DND-41 (cell line): ENCODE measurements around the gene GOLGA6L1.

Source experiments
- EZH2 ChIP-seq: IDR thresholded peaks from 3 replicates; pipeline ENCODE4 v1.6.1; 2012; ENCODE audit warnings: borderline replicate concordance, low read depth, mild to moderate bottlenecking, moderate library complexity, low read length, inconsistent platforms; ENCODE audit not compliant: severe bottlenecking
- TF ChIP-seq, protein P1 (sequence below): IDR thresholded peaks from 2 replicates; pipeline ENCODE4 v1.5.1; 2012; ENCODE audit warnings: borderline replicate concordance, low read length, moderate library complexity, mild to moderate bottlenecking; ENCODE audit not compliant: poor library complexity, severe bottlenecking; ENCODE audit errors: extremely low read depth

GRCh38 chr15:23079766-23080165 is 56.9 kb downstream of the GOLGA6L1 start:
- TF ChIP-seq, protein P1, sequence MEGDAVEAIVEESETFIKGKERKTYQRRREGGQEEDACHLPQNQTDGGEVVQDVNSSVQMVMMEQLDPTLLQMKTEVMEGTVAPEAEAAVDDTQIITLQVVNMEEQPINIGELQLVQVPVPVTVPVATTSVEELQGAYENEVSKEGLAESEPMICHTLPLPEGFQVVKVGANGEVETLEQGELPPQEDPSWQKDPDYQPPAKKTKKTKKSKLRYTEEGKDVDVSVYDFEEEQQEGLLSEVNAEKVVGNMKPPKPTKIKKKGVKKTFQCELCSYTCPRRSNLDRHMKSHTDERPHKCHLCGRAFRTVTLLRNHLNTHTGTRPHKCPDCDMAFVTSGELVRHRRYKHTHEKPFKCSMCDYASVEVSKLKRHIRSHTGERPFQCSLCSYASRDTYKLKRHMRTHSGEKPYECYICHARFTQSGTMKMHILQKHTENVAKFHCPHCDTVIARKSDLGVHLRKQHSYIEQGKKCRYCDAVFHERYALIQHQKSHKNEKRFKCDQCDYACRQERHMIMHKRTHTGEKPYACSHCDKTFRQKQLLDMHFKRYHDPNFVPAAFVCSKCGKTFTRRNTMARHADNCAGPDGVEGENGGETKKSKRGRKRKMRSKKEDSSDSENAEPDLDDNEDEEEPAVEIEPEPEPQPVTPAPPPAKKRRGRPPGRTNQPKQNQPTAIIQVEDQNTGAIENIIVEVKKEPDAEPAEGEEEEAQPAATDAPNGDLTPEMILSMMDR: no peak
- no peak for TF ChIP-seq EZH2
